Left ventricle myocardium inferior (tissue), 1 donor: ENCODE results near the gene KRTAP2-1. TPM values are rescaled to one million over a fixed set of nuclear protein-coding genes. Genes with fewer than 3 reads are reported as not detected.
"Not testable (repeated sequence)": the region's sequence is repeated elsewhere in the genome, so short reads cannot be mapped to it uniquely, and the experiment has no call there.

Source experiments
- DNase-seq: peaks from one replicate; pipeline ENCODE4 v3.0.0-alpha.2; 2020
- H3K27ac ChIP-seq: fragments of 200-600 bp; replicated peaks from 2 replicates; pipeline ENCODE4 v1.8.0; 2021
- H3K27me3 ChIP-seq: fragments of 200-600 bp; 2 replicates; pipeline ENCODE4 v1.8.0; 2021; ENCODE audit warnings: low read depth
- H3K36me3 ChIP-seq: fragments of 200-600 bp; 2 replicates; pipeline ENCODE4 v1.8.0; 2021
- H3K4me1 ChIP-seq: fragments of 200-600 bp; 2 replicates; pipeline ENCODE4 v1.8.0; 2021
- H3K4me3 ChIP-seq: fragments of 200-600 bp; 2 replicates; pipeline ENCODE4 v1.8.0; 2021; ENCODE audit warnings: mild to moderate bottlenecking, moderate library complexity
- H3K9me3 ChIP-seq: fragments of 200-600 bp; replicated peaks from 2 replicates; pipeline ENCODE4 v1.8.0; 2021
- intact Hi-C: fragments of 100-400 bp; cut with micrococcal nuclease; formaldehyde crosslinking; loops from one replicate; pipeline ENCODE4 v1.11.0; 2022
- total RNA-seq: library from RNA; stranded (reverse); fragmentation: NEBNext Ultra II Directional; extraction: Animal tissue kit (Norgen Biotek cat#: 25700); gene quantifications from one replicate; pipeline ENCODE4 v1.2.1, GENCODE V29; 2021
- TF ChIP-seq, protein P1 (sequence below): fragments of 200-600 bp; IDR thresholded peaks from 2 replicates; pipeline ENCODE4 v1.8.0; 2021; ENCODE audit warnings: antibody characterized with exemption, mild to moderate bottlenecking, borderline replicate concordance
- donor health status: DM: no; HTN: yes; CAD: no; lungs with severe emphysema.

KRTAP2-1 gene
- total RNA-seq, 1 donor from 2014 or later = not detected

GRCh38 chr17:41001795-41002194 is 45.3 kb downstream of the KRTAP2-1 start:
- H3K27me3 ChIP-seq = peaks cover 56% of the 10 kb centered on the region
- H3K36me3 ChIP-seq = no peaks in the 10 kb centered on the region
- no peaks in the 10 kb centered on the region for H3K4me1 ChIP-seq
- DNase-seq = no peak
- TF ChIP-seq, protein P1, sequence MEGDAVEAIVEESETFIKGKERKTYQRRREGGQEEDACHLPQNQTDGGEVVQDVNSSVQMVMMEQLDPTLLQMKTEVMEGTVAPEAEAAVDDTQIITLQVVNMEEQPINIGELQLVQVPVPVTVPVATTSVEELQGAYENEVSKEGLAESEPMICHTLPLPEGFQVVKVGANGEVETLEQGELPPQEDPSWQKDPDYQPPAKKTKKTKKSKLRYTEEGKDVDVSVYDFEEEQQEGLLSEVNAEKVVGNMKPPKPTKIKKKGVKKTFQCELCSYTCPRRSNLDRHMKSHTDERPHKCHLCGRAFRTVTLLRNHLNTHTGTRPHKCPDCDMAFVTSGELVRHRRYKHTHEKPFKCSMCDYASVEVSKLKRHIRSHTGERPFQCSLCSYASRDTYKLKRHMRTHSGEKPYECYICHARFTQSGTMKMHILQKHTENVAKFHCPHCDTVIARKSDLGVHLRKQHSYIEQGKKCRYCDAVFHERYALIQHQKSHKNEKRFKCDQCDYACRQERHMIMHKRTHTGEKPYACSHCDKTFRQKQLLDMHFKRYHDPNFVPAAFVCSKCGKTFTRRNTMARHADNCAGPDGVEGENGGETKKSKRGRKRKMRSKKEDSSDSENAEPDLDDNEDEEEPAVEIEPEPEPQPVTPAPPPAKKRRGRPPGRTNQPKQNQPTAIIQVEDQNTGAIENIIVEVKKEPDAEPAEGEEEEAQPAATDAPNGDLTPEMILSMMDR = no peak
- intact Hi-C loops = no loop called here
- H3K9me3 ChIP-seq = no peaks in the 10 kb centered on the region
- H3K4me3 ChIP-seq = no peak overlapping the region
- H3K27ac ChIP-seq = no peak overlapping the region

GRCh38 chr17:40999563-40999962 is 47.6 kb downstream of the KRTAP2-1 start, which contains the start of gene KRTAP3-2:
Gene KRTAP3-2 (minus strand): TSS chr17:40999906. CDS start chr17:40999853, 53 bp downstream.
- H3K36me3 ChIP-seq, intact Hi-C loops, H3K27ac ChIP-seq, H3K4me3 ChIP-seq, H3K9me3 ChIP-seq, DNase-seq, H3K4me1 ChIP-seq: not testable (repeated sequence)
- peaks cover 74% of the 10 kb centered on the region for H3K27me3 ChIP-seq

DNA sequence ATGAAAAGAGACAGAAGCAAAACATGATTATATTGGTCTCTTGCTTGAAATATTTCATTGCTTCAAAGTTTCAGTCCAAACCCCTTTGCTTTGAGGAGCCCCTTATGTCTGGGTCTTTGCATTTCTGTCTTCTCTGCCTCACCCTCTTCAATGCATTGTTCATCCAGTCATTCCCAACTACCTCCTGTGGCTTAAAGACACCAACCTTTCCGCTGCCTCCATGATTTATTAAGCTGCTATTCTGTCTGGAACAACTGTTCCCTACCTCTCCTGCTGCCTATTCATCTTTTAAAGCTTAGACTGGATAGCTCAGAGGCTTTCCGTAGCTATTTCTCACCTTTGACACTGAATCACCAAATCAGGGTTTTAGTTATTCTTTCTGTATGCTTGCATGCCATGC is 49.8 kb downstream of the KRTAP2-1 start:
- Histone ChIP-seq H3K9me3 (no peaks in the 10 kb centered on the region), H3K27ac (no peak overlapping the region), H3K4me1 (no peaks in the 10 kb centered on the region), H3K27me3 (peaks cover 83% of the 10 kb centered on the region), H3K4me3 (no peak overlapping the region), H3K36me3 (no peaks in the 10 kb centered on the region)
- TF ChIP-seq, protein P1 = no peak
- DNase-seq = no peak
- intact Hi-C loops = no loop called here

GRCh38 chr17:40996829-40997228 is 50.3 kb downstream of the KRTAP2-1 start:
- H3K4me3 ChIP-seq = no peak overlapping the region
- no peaks in the 10 kb centered on the region for H3K36me3 ChIP-seq
- H3K27me3 ChIP-seq = peaks cover 87% of the 10 kb centered on the region
- no peaks in the 10 kb centered on the region for H3K9me3 ChIP-seq
- DNase-seq = no peak
- no peaks in the 10 kb centered on the region for H3K4me1 ChIP-seq
- intact Hi-C loops = no loop called here
- TF ChIP-seq, protein P1 = no peak
- no peak overlapping the region for H3K27ac ChIP-seq

Other genes starting within 250 kb of the KRTAP2-1 start
- gene KRT28, start 247.4 kb downstream of the KRTAP2-1 start, total RNA-seq = not detected
- 54.7 TPM for gene KRT10, start 224.7 kb downstream of the KRTAP2-1 start, total RNA-seq
- gene KRT12, start 180.1 kb downstream of the KRTAP2-1 start, total RNA-seq = not detected
- not detected for gene KRT20, start 162.1 kb downstream of the KRTAP2-1 start, total RNA-seq
- gene KRT23, start 109.7 kb downstream of the KRTAP2-1 start, total RNA-seq = 0.33 TPM
- not detected for gene KRT39, start 80.4 kb downstream of the KRTAP2-1 start, total RNA-seq
- gene KRT40, start 63.0 kb downstream of the KRTAP2-1 start, total RNA-seq = not detected
- gene KRTAP3-3, start 53.2 kb downstream of the KRTAP2-1 start, total RNA-seq = not detected
- not detected for gene KRTAP3-2, start 47.4 kb downstream of the KRTAP2-1 start, total RNA-seq
- gene KRTAP3-1, start 38.2 kb downstream of the KRTAP2-1 start, total RNA-seq = not detected
- gene KRTAP1-5, start 20.1 kb downstream of the KRTAP2-1 start, total RNA-seq = not detected
- not detected for gene KRTAP1-4, start 17.1 kb downstream of the KRTAP2-1 start, total RNA-seq
- not detected for gene KRTAP1-3, start 12.4 kb downstream of the KRTAP2-1 start, total RNA-seq
- not detected for gene KRTAP1-1, start 5.9 kb downstream of the KRTAP2-1 start, total RNA-seq
- not detected for gene KRTAP2-2, start 7.9 kb upstream of the KRTAP2-1 start, total RNA-seq
- not detected for gene KRTAP2-3, start 12.8 kb upstream of the KRTAP2-1 start, total RNA-seq
- not detected for gene KRTAP2-4, start 18.6 kb upstream of the KRTAP2-1 start, total RNA-seq
- gene KRTAP4-7, start 36.8 kb upstream of the KRTAP2-1 start, total RNA-seq = not detected
- gene KRTAP4-8, start 50.8 kb upstream of the KRTAP2-1 start, total RNA-seq = not detected
- gene KRTAP4-16, start 54.9 kb upstream of the KRTAP2-1 start, total RNA-seq = not detected
- gene KRTAP4-9, start 58.1 kb upstream of the KRTAP2-1 start, total RNA-seq = not detected
- not detected for gene KRTAP4-11, start 71.1 kb upstream of the KRTAP2-1 start, total RNA-seq
- gene KRTAP4-12, start 76.9 kb upstream of the KRTAP2-1 start, total RNA-seq = not detected
- gene KRTAP4-6, start 93.2 kb upstream of the KRTAP2-1 start, total RNA-seq = not detected
- gene KRTAP4-5, start 102.5 kb upstream of the KRTAP2-1 start, total RNA-seq = not detected
- gene KRTAP4-4, start 113.4 kb upstream of the KRTAP2-1 start, total RNA-seq = not detected
- gene KRTAP4-3, start 120.9 kb upstream of the KRTAP2-1 start, total RNA-seq = not detected
- gene KRTAP4-2, start 130.9 kb upstream of the KRTAP2-1 start, total RNA-seq = not detected
- gene KRTAP4-1, start 137.6 kb upstream of the KRTAP2-1 start, total RNA-seq = not detected
- not detected for gene KRTAP9-1, start 142.6 kb upstream of the KRTAP2-1 start, total RNA-seq
- gene KRTAP9-2, start 179.3 kb upstream of the KRTAP2-1 start, total RNA-seq = not detected
- gene KRTAP9-3, start 185.1 kb upstream of the KRTAP2-1 start, total RNA-seq = not detected
- not detected for gene KRTAP9-8, start 190.7 kb upstream of the KRTAP2-1 start, total RNA-seq
- gene KRTAP9-4, start 202.4 kb upstream of the KRTAP2-1 start, total RNA-seq = not detected
- gene KRTAP9-9, start 208.1 kb upstream of the KRTAP2-1 start, total RNA-seq = not detected
- gene KRTAP9-6, start 218.1 kb upstream of the KRTAP2-1 start, total RNA-seq = not detected
- not detected for gene KRTAP9-7, start 228.4 kb upstream of the KRTAP2-1 start, total RNA-seq